MCF 10A (cell line): ENCODE data around the gene RPS8. TPM values are rescaled to one million over a fixed set of nuclear protein-coding genes. Genes with fewer than 3 reads are reported as not detected.
A peak's percentile ranks its signal among the peaks of the same experiment; 100 is the strongest.

Experiments used
- BruUV-seq: library from RNA; stranded (reverse); fragments of 400-500 nt; replicated peaks from 2 replicates; lab custom pipeline; 2021; lab: Mats Ljungman, UMichigan
- CTCF ChIA-PET: fragments of 300-600 bp; sonication (Branson Sonifier 250); formaldehyde crosslinking; extraction: SDS; loops from one replicate; lab custom pipeline; 2021; ENCODE audit warnings: antibody characterized with exemption, inconsistent platforms; lab: Yijun Ruan, JAX
- POLR2A ChIA-PET: fragments of 300-600, 350-650 bp; sonication (Branson Sonifier 250); formaldehyde crosslinking; extraction: SDS; loops from one replicate; lab custom pipeline; 2020; ENCODE audit warnings: antibody characterized with exemption, inconsistent platforms; lab: Yijun Ruan, JAX
- DNase-seq: peaks from one replicate; pipeline ENCODE4 v3.0.0-alpha.2; 2018; ENCODE audit not compliant: unreplicated experiment
- H3K27ac Mint-ChIP-seq: one replicate; pipeline ENCODE4 v1.8.0; 2022; ENCODE audit warnings: mild to moderate bottlenecking, low read depth, mixed read lengths; ENCODE audit not compliant: unreplicated experiment
- H3K27me3 Mint-ChIP-seq: one replicate; pipeline ENCODE4 v1.8.0; 2022; ENCODE audit warnings: mixed read lengths; ENCODE audit not compliant: insufficient read depth, unreplicated experiment
- H3K36me3 Mint-ChIP-seq: one replicate; pipeline ENCODE4 v1.8.0; 2022; ENCODE audit warnings: mild to moderate bottlenecking, moderate library complexity, mixed read lengths; ENCODE audit not compliant: insufficient read depth, unreplicated experiment
- H3K4me1 Mint-ChIP-seq: one replicate; pipeline ENCODE4 v1.8.0; 2022; ENCODE audit warnings: mixed read lengths; ENCODE audit not compliant: insufficient read depth, unreplicated experiment
- H3K4me3 Mint-ChIP-seq: one replicate; pipeline ENCODE4 v1.8.0; 2022; ENCODE audit warnings: mild to moderate bottlenecking, moderate library complexity, mixed read lengths; ENCODE audit not compliant: unreplicated experiment
- H3K9me3 Mint-ChIP-seq: one replicate; pipeline ENCODE4 v1.8.0; 2022; ENCODE audit warnings: mixed read lengths; ENCODE audit not compliant: unreplicated experiment
- CTCF ChIP-seq: fragments of 200-600 bp; IDR thresholded peaks from one replicate; pipeline ENCODE4 v1.8.0; 2022; ENCODE audit warnings: antibody characterized with exemption, mild to moderate bottlenecking; ENCODE audit not compliant: unreplicated experiment
- intact Hi-C: fragments of 100-400 bp; cut with micrococcal nuclease; formaldehyde crosslinking; loops from 2 replicates; pipeline ENCODE4 v1.14.1; 2022
- total RNA-seq: library from RNA; stranded (reverse); gene quantifications from 2 replicates; pipeline ENCODE4 v1.2.3, GENCODE V29; 2022

Gene RPS8
- total RNA-seq, 1 experiment from 2014 or later, result 2,454 TPM

GRCh38 chr1:44784094-44785028 lies 9.0 kb downstream of the RPS8 start:
- H3K27ac Mint-ChIP-seq, result no peak overlapping the region

GRCh38 chr1:44785029-44785380 lies 9.7 kb downstream of the RPS8 start:
- no peak for DNase-seq
- intact Hi-C loops, result no loop called here
- Mint-ChIP-seq H3K27ac (no peak overlapping the region), H3K4me1 (peaks cover 7% of the 10 kb centered on the region), H3K27me3 (no peaks in the 10 kb centered on the region), H3K4me3 (no peak overlapping the region), H3K36me3 (peaks cover 30% of the 10 kb centered on the region), H3K9me3 (no peaks in the 10 kb centered on the region)
- ChIA-PET CTCF (interaction anchor here (0.5 to 1.1 kb wide), 4 partner anchors 8 to 589 kb away, joined by 3 to 5 read pairs (median 4); no protein-coding TSS in a partner anchor), POLR2A (interaction anchor here (1.3 kb wide), 1 partner anchor 9 kb away, joined by 3 read pairs; no protein-coding TSS in a partner anchor)
- no TSS peak for BruUV-seq
- no peak for TF ChIP-seq CTCF

More at GRCh38 chr1:44784094-44785028, 9.0 kb downstream of the RPS8 start:
- Mint-ChIP-seq H3K4me1 (peaks cover 7% of the 10 kb centered on the region), H3K27me3 (no peaks in the 10 kb centered on the region), H3K4me3 (no peak overlapping the region), H3K36me3 (peaks cover 36% of the 10 kb centered on the region), H3K9me3 (no peaks in the 10 kb centered on the region)
- ChIA-PET CTCF (interaction anchor here (0.5 to 0.7 kb wide), 4 partner anchors 35 to 589 kb away, joined by 3 to 5 read pairs (median 4); no protein-coding TSS in a partner anchor), POLR2A (interaction anchor here (0.6 to 1.8 kb wide), 6 partner anchors 8 to 705 kb away, joined by 3 to 13 read pairs (median 4); partner anchors contain the start of gene RPS8)
- no TSS peak for BruUV-seq
- TF ChIP-seq CTCF, result no peak
- intact Hi-C loops, result no loop called here
- no peak for DNase-seq

- BruUV-seq, result no TSS peak
Measured at GRCh38 chr1:44785501-44786137, 10.3 kb downstream of the RPS8 start.

More at GRCh38 chr1:44785501-44786137, 10.3 kb downstream of the RPS8 start:
- DNase-seq, result no peak
- Mint-ChIP-seq H3K9me3 (no peaks in the 10 kb centered on the region), H3K4me1 (peaks cover 7% of the 10 kb centered on the region), H3K4me3 (peak overlapping the region; percentile 58), H3K27me3 (no peaks in the 10 kb centered on the region), H3K27ac (no peak overlapping the region), H3K36me3 (peaks cover 23% of the 10 kb centered on the region)
- no peak for TF ChIP-seq CTCF
- intact Hi-C loops, result loop anchor here (1.0 kb wide), 1 partner anchor 34 kb away; no protein-coding TSS in a partner anchor
- POLR2A ChIA-PET, result interaction anchor here (1.3 kb wide), 1 partner anchor 10 kb away, joined by 3 read pairs; no protein-coding TSS in a partner anchor
- CTCF ChIA-PET, result interaction anchor here (0.6 to 1.1 kb wide), 3 partner anchors 8 to 54 kb away, joined by 3 to 7 read pairs (median 5); no protein-coding TSS in a partner anchor
